Erythroblast (primary cell): ENCODE data around the gene HNRNPAB.

Source experiments
- GATA1 ChIP-seq: IDR thresholded peaks from 2 replicates; pipeline ENCODE4 v1.6.1; 2011; ENCODE audit warnings: low read depth, mild to moderate bottlenecking, control low read depth, low read length, moderate library complexity
- POLR2A ChIP-seq: IDR thresholded peaks from 2 replicates; pipeline ENCODE4 v1.6.1; 2011; ENCODE audit warnings: mild to moderate bottlenecking, low read length

GRCh38 chr5:178221282-178221681 is 16.9 kb downstream of the HNRNPAB start:
- TF ChIP-seq POLR2A (peak; percentile 22), GATA1 (no peak)
